GOT3 (cell line): ENCODE data around the gene IRF8.

ENCODE experiments used
- DNase-seq: peaks from one replicate; lab custom pipeline; 2025; ENCODE audit warnings: mixed read lengths; lab: John Stamatoyannopoulos, UW

IRF8 gene

DNA sequence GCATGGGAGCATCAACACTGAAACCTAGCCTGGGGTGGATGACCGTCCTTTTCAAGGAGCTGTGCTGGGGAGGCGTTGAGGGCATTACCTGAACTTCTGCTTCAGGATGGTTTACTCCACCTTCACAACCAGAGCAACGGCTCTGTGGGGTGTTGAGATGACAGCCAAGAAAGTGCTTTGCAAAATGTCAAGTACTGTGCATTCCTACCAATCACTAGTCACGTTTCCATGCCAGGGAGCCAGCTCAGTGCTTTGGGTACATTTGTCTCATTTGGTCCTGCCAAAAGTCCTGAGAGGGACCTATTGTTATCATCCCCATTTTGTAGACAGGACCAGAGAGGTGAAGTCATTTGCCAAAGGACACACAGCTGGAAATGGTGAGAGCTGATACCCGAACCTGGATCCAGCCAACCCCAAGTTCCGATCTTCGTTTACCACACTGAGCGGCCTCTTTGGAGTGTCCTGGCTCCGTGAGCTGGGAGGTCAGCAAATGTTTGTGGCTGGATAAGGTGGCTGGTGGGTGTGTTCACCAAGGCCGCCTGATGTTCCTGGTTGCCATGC, 61.6 kb downstream of the IRF8 start:
- no peak for DNase-seq

DNA sequence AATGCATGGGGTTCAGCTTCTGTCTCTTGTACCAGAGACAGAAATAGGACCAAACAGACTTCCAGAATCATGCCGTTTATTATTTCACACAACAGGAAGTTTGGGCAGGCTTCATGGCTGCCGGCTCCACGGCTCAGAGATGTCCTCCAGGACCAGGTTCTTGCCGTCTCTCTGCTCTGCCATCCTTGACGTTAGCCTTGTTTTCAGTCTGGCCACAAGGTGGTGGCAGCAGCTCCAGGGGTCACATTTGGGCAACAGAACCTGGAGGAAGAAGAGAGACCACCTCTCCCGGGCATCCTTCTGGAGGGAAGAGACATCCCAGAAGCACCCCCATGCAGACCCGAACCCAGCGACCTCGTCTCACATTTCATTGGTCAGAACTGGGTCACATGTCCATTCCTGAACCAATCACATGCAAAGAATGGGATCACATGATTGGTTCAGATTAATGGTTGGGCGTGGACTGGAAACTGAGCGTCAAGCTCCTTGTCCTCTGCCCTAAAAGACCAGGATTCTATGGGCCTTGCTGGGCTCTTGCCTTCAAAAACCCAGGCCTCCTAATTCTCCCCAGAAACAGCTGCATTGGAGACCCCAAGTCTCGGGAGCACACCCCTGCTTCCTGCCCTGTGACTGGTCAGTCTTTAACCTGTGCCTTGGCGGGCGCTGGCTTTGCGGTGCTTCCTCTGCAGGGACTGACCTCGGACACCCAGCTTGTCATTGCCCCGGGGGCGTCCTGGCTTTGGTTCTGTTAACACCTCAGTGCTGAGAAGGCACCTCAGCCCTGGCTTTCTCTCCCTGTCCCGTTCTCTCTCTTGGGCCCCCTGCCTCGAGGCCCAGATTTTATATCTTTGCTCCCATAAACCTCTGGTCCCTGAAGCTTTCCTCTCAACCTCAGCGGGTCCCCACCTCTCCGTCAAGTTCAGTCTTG, 63.3 kb downstream of the IRF8 start:
- DNase-seq, result no peak

GRCh38 chr16:85963753-85964285, 64.9 kb downstream of the IRF8 start:
- no peak for DNase-seq

- DNase-seq, result no peak
These were observed 66.2 kb downstream of the IRF8 start for GRCh38 chr16:85965125-85965524.

GRCh38 chr16:85967111-85967510, 68.1 kb downstream of the IRF8 start:
- no peak for DNase-seq

- no peak for DNase-seq
These were observed 69.3 kb downstream of the IRF8 start for GRCh38 chr16:85968041-85968920.

- no peak for DNase-seq
These were observed 70.2 kb downstream of the IRF8 start for GRCh38 chr16:85969159-85969558.

GRCh38 chr16:85969591-85969990, 70.6 kb downstream of the IRF8 start:
- no peak for DNase-seq

GRCh38 chr16:85970016-85970733, 71.2 kb downstream of the IRF8 start:
- no peak for DNase-seq

GRCh38 chr16:85970738-85971137, 71.8 kb downstream of the IRF8 start:
- DNase-seq, result no peak
